Measurements from ENCODE around the gene NCKAP5. TPM values are rescaled to one million over a fixed set of nuclear protein-coding genes. Genes with fewer than 3 reads are reported as not detected.

NCKAP5 gene
- total RNA-seq, 6 donors from 2014 or later = 22.1 to 51.1 (median 41.4) TPM

DNA sequence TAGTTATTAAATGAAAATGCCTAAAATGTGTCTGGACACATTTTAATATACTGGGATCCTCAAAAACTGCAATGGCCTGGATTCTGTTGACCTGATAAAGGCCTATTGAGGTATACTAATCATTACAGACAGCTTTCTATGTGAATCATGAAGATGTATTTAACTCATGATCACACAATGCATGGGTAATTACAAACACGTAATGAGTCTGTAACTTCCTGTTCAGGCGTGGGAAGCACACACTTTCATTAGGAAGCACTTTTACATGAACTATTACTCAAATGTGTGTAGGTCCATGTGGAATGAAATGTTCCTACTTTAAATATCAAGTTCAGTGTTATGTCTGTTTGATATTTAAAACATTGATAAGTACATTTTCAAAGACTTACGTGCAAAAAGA lies 108.7 kb downstream of the NCKAP5 start:
- no peaks in the 10 kb centered on the region for H3K27me3 ChIP-seq
- no peak overlapping the region for H3K27ac ChIP-seq
- H3K4me3 ChIP-seq = no peak overlapping the region
- WGBS, 2 donors = 77 to 85% methylated on average over 3 of the region's 3 CpGs
- DNase-seq (no peak), ATAC-seq (ENCODE audit: low FRiP score in 2 of 2) (no peak)
- no peaks in the 10 kb centered on the region for H3K9me3 ChIP-seq
- no peak for TF ChIP-seq POLR2AphosphoS5 (IDR thresholded peaks at IDR 0.05)
- no peak for TF ChIP-seq POLR2A (IDR thresholded peaks at IDR 0.05)
- no peak for TF ChIP-seq EP300 (IDR thresholded peaks at IDR 0.05)
- no peak for TF ChIP-seq CTCF (IDR thresholded peaks at IDR 0.05)
- H3K36me3 ChIP-seq = no peaks in the 10 kb centered on the region
- no peaks in the 10 kb centered on the region for H3K4me1 ChIP-seq

DNA sequence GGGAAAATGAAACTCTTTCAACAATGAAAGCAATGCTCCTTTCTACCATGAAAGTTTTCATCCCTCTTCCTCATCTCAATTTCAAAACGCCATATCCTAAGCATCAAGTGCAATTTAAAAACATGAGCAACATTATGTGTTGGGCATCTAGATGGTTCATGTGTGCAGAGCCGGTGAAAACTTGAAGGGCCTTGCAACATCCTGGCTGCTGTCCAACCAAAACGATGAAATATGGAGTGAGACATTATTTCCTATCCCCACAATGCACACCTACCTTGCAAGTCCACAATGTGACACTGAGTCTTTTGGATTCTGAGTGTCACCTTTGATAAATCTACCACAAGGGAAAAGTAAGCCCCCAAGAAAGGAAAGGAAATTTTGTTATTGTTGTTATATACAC lies 110.0 kb downstream of the NCKAP5 start:
- H3K4me3 ChIP-seq = no peak overlapping the region
- H3K4me1 ChIP-seq = no peaks in the 10 kb centered on the region
- no peak overlapping the region for H3K27ac ChIP-seq
- WGBS, 2 donors = 52 to 55% methylated on average over 3 of the region's 3 CpGs
- ATAC-seq (ENCODE audit: low FRiP score in 2 of 2) = no peak
- H3K27me3 ChIP-seq = no peaks in the 10 kb centered on the region
- no peak for TF ChIP-seq CTCF (IDR thresholded peaks at IDR 0.05)
- no peak for TF ChIP-seq POLR2A (IDR thresholded peaks at IDR 0.05)
- no peak for TF ChIP-seq POLR2AphosphoS5 (IDR thresholded peaks at IDR 0.05)
- TF ChIP-seq EP300 (IDR thresholded peaks at IDR 0.05) = no peak
- no peaks in the 10 kb centered on the region for H3K36me3 ChIP-seq
- no peak for DNase-seq
- H3K9me3 ChIP-seq = no peaks in the 10 kb centered on the region

DNA sequence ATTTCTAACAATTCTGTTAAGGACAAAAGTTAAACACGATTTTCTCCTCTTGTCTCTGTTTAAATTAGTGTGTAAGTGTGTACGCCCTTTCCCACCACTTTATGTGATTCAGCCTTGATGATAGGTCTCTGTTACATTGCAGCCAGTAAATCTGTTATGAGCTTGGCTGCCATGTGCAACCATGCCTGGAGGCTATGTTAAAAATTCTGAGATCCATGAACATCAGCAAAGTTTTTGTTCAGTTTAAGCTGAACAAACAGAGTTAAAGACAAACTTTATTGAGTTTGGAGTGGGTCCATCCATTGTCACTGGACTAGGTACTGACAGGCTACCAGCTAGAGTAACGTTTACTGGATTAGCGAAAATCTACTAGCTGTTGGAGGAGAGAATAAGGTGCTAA lies 110.4 kb downstream of the NCKAP5 start:
- 86 to 89% methylated on average over 4 of the region's 4 CpGs for WGBS, 2 donors
- DNase-seq = no peak
- Histone ChIP-seq H3K9me3 (no peaks in the 10 kb centered on the region), H3K4me1 (no peaks in the 10 kb centered on the region), H3K4me3 (no peak overlapping the region), H3K27me3 (no peaks in the 10 kb centered on the region), H3K36me3 (no peaks in the 10 kb centered on the region), H3K27ac (no peak overlapping the region)
- no peak for ATAC-seq (ENCODE audit: low FRiP score in 2 of 2)
- TF ChIP-seq CTCF (IDR thresholded peaks at IDR 0.05) (no peak), EP300 (IDR thresholded peaks at IDR 0.05) (no peak)

DNA sequence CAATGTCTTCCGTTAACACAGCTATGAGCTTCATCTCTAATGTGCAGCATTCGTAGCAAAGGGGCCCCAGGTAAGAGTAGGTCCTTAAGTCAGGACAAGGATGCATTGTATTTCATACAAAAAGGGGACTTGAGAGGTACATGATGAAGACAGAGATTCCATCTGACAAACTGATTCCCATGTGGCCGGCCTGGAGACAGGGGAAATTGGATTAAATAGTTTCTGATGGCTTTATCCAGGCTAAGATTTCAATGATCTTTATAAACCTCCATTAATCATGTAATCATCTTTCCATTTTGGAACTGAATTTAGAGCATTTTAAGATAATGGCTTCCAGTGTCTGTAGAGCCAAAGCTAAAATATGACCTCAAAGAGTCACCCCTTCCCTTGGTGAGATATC lies 111.3 kb downstream of the NCKAP5 start:
- no peak overlapping the region for H3K27ac ChIP-seq
- H3K4me1 ChIP-seq = no peaks in the 10 kb centered on the region
- no peak overlapping the region for H3K4me3 ChIP-seq
- H3K27me3 ChIP-seq = no peaks in the 10 kb centered on the region
- DNase-seq (no peak), ATAC-seq (ENCODE audit: low FRiP score in 2 of 2) (no peak)
- no peaks in the 10 kb centered on the region for H3K9me3 ChIP-seq
- no peak for TF ChIP-seq CTCF (IDR thresholded peaks at IDR 0.05)
- no peak for TF ChIP-seq EP300 (IDR thresholded peaks at IDR 0.05)
- no peaks in the 10 kb centered on the region for H3K36me3 ChIP-seq
- WGBS, 2 donors = 91 to 93% methylated on average over 3 of the region's 3 CpGs

GRCh38 chr2:133456156-133456555 lies 112.1 kb downstream of the NCKAP5 start:
- Histone ChIP-seq H3K36me3 (no peaks in the 10 kb centered on the region), H3K9me3 (no peaks in the 10 kb centered on the region), H3K27me3 (no peaks in the 10 kb centered on the region), H3K4me1 (no peaks in the 10 kb centered on the region), H3K4me3 (no peak overlapping the region), H3K27ac (no peak overlapping the region)
- TF ChIP-seq POLR2A (IDR thresholded peaks at IDR 0.05) (no peak), CTCF (IDR thresholded peaks at IDR 0.05) (no peak), EP300 (IDR thresholded peaks at IDR 0.05) (no peak), POLR2AphosphoS5 (IDR thresholded peaks at IDR 0.05) (no peak)
- DNase-seq = no peak
- WGBS, 2 donors = 80 to 87% methylated on average over 5 of the region's 5 CpGs
- no peak for ATAC-seq (ENCODE audit: low FRiP score in 2 of 2)

Data from upper lobe of left lung (tissue), 6 donors.